Mucosa of stomach (tissue), 1 donor: ENCODE measurements around the gene SMAD6.

ENCODE experiments used
- H3K27me3 ChIP-seq: one replicate; pipeline ENCODE4 v1.7.0; 2013; ENCODE audit warnings: mild to moderate bottlenecking, low read length; ENCODE audit not compliant: control insufficient read depth, insufficient read depth
- H3K36me3 ChIP-seq: one replicate; pipeline ENCODE4 v1.7.0; 2013; ENCODE audit warnings: low read length; ENCODE audit not compliant: control insufficient read depth, insufficient read depth
- H3K4me1 ChIP-seq: one replicate; pipeline ENCODE4 v1.7.0; 2013; ENCODE audit warnings: mild to moderate bottlenecking, low read length; ENCODE audit not compliant: control insufficient read depth, insufficient read depth
- H3K4me3 ChIP-seq: one replicate; pipeline ENCODE4 v1.7.0; 2013; ENCODE audit warnings: low read length
- H3K9ac ChIP-seq: one replicate; pipeline ENCODE4 v1.7.0; 2013; ENCODE audit warnings: mild to moderate bottlenecking, low read length, moderate library complexity
- H3K9me3 ChIP-seq: one replicate; pipeline ENCODE4 v1.7.0; 2013; ENCODE audit warnings: mild to moderate bottlenecking, low read length, moderate library complexity; ENCODE audit not compliant: control insufficient read depth
- donor health status: Pancreatic carcinoma.

The SMAD6 gene

GRCh38 chr15:66729331-66729951, 27.4 kb downstream of the SMAD6 start:
- H3K9me3 ChIP-seq: no peaks in the 10 kb centered on the region
- H3K27me3 ChIP-seq: no peaks in the 10 kb centered on the region
- peaks cover 22% of the 10 kb centered on the region for H3K4me1 ChIP-seq
- no peak overlapping the region for H3K4me3 ChIP-seq
- no peaks in the 10 kb centered on the region for H3K36me3 ChIP-seq
- no peak overlapping the region for H3K9ac ChIP-seq

- Histone ChIP-seq H3K9ac (no peak overlapping the region), H3K36me3 (no peaks in the 10 kb centered on the region), H3K4me3 (no peak overlapping the region), H3K4me1 (peaks cover 25% of the 10 kb centered on the region), H3K9me3 (no peaks in the 10 kb centered on the region), H3K27me3 (no peaks in the 10 kb centered on the region)
These were observed 28.4 kb downstream of the SMAD6 start for GRCh38 chr15:66730168-66731021.

GRCh38 chr15:66733976-66734375, 31.9 kb downstream of the SMAD6 start:
- H3K36me3 ChIP-seq: no peaks in the 10 kb centered on the region
- H3K4me1 ChIP-seq: peaks cover 33% of the 10 kb centered on the region
- no peaks in the 10 kb centered on the region for H3K9me3 ChIP-seq
- no peaks in the 10 kb centered on the region for H3K27me3 ChIP-seq
- H3K9ac ChIP-seq: no peak overlapping the region
- H3K4me3 ChIP-seq: no peak overlapping the region

- Histone ChIP-seq H3K4me3 (no peak overlapping the region), H3K27me3 (no peaks in the 10 kb centered on the region), H3K9me3 (no peaks in the 10 kb centered on the region), H3K36me3 (no peaks in the 10 kb centered on the region), H3K4me1 (peaks cover 20% of the 10 kb centered on the region), H3K9ac (no peak overlapping the region)
These were observed 33.2 kb downstream of the SMAD6 start for GRCh38 chr15:66734961-66735908.

GRCh38 chr15:66735909-66736305, 33.9 kb downstream of the SMAD6 start:
- peaks cover 17% of the 10 kb centered on the region for H3K4me1 ChIP-seq
- no peaks in the 10 kb centered on the region for H3K27me3 ChIP-seq
- no peak overlapping the region for H3K4me3 ChIP-seq
- no peak overlapping the region for H3K9ac ChIP-seq
- no peaks in the 10 kb centered on the region for H3K9me3 ChIP-seq
- no peaks in the 10 kb centered on the region for H3K36me3 ChIP-seq

GRCh38 chr15:66737243-66738010, 35.4 kb downstream of the SMAD6 start:
- Histone ChIP-seq H3K27me3 (no peaks in the 10 kb centered on the region), H3K36me3 (no peaks in the 10 kb centered on the region), H3K9ac (no peak overlapping the region), H3K4me1 (peaks cover 17% of the 10 kb centered on the region), H3K4me3 (no peak overlapping the region), H3K9me3 (no peaks in the 10 kb centered on the region)

- H3K36me3 ChIP-seq: no peaks in the 10 kb centered on the region
- H3K27me3 ChIP-seq: no peaks in the 10 kb centered on the region
- peaks cover 17% of the 10 kb centered on the region for H3K4me1 ChIP-seq
These were observed 36.1 kb downstream of the SMAD6 start for GRCh38 chr15:66738116-66738515.

GRCh38 chr15:66738595-66738994, 36.6 kb downstream of the SMAD6 start:
- Histone ChIP-seq H3K4me1 (peaks cover 17% of the 10 kb centered on the region), H3K36me3 (no peaks in the 10 kb centered on the region), H3K9me3 (no peaks in the 10 kb centered on the region), H3K27me3 (no peaks in the 10 kb centered on the region), H3K4me3 (no peak overlapping the region), H3K9ac (no peak overlapping the region)

More at GRCh38 chr15:66738116-66738515, 36.1 kb downstream of the SMAD6 start:
- no peak overlapping the region for H3K9ac ChIP-seq
- H3K4me3 ChIP-seq: no peak overlapping the region
- no peaks in the 10 kb centered on the region for H3K9me3 ChIP-seq

- Histone ChIP-seq H3K4me1 (peaks cover 19% of the 10 kb centered on the region), H3K36me3 (no peaks in the 10 kb centered on the region), H3K4me3 (no peak overlapping the region), H3K9ac (no peak overlapping the region), H3K9me3 (no peaks in the 10 kb centered on the region), H3K27me3 (no peaks in the 10 kb centered on the region)
These were observed 37.3 kb downstream of the SMAD6 start for GRCh38 chr15:66739287-66739686.

- no peak overlapping the region for H3K4me3 ChIP-seq
- H3K27me3 ChIP-seq: no peaks in the 10 kb centered on the region
- H3K36me3 ChIP-seq: no peaks in the 10 kb centered on the region
- no peak overlapping the region for H3K9ac ChIP-seq
- peaks cover 27% of the 10 kb centered on the region for H3K4me1 ChIP-seq
- no peaks in the 10 kb centered on the region for H3K9me3 ChIP-seq
These were observed 38.8 kb downstream of the SMAD6 start for GRCh38 chr15:66740802-66741201.

GRCh38 chr15:66741646-66742045, 39.6 kb downstream of the SMAD6 start:
- peaks cover 32% of the 10 kb centered on the region for H3K4me1 ChIP-seq
- no peak overlapping the region for H3K4me3 ChIP-seq
- no peaks in the 10 kb centered on the region for H3K9me3 ChIP-seq
- no peaks in the 10 kb centered on the region for H3K27me3 ChIP-seq
- no peak overlapping the region for H3K9ac ChIP-seq
- H3K36me3 ChIP-seq: no peaks in the 10 kb centered on the region
